Glutamatergic neuron (in vitro differentiated cells): ENCODE data around the gene PROCA1. TPM values are rescaled to one million over a fixed set of nuclear protein-coding genes. Genes with fewer than 3 reads are reported as not detected.

Experiments
- DNase-seq: peaks from one replicate; pipeline ENCODE4 v3.0.0; 2022
- H3K27ac Mint-ChIP-seq: one replicate; pipeline ENCODE4 v1.8.0; 2020; ENCODE audit warnings: mild to moderate bottlenecking, mixed read lengths, inconsistent platforms; ENCODE audit not compliant: unreplicated experiment
- H3K27me3 Mint-ChIP-seq: one replicate; pipeline ENCODE4 v1.8.0; 2020; ENCODE audit warnings: mild to moderate bottlenecking, moderate library complexity, mixed read lengths, inconsistent platforms; ENCODE audit not compliant: unreplicated experiment
- H3K36me3 Mint-ChIP-seq: one replicate; pipeline ENCODE4 v1.8.0; 2020; ENCODE audit warnings: mild to moderate bottlenecking, mixed read lengths, inconsistent platforms; ENCODE audit not compliant: unreplicated experiment
- H3K4me1 Mint-ChIP-seq: one replicate; pipeline ENCODE4 v1.8.0; 2020; ENCODE audit warnings: mild to moderate bottlenecking, low read depth, mixed read lengths, inconsistent platforms; ENCODE audit not compliant: unreplicated experiment
- H3K4me3 Mint-ChIP-seq: one replicate; pipeline ENCODE4 v1.8.0; 2020; ENCODE audit warnings: mild to moderate bottlenecking, mixed read lengths, inconsistent platforms; ENCODE audit not compliant: unreplicated experiment
- H3K9me3 Mint-ChIP-seq: one replicate; pipeline ENCODE4 v1.8.0; 2020; ENCODE audit warnings: mild to moderate bottlenecking, moderate library complexity, mixed read lengths, inconsistent platforms; ENCODE audit not compliant: unreplicated experiment
- CTCF ChIP-seq: fragments of 200-600 bp; sonication (generic); IDR thresholded peaks from one replicate; pipeline ENCODE4 v1.5.0; 2021; ENCODE audit not compliant: partially characterized antibody, unreplicated experiment
- total RNA-seq: library from RNA; stranded (reverse); fragmentation: NEBNext Ultra II Directional; extraction: Animal tissue kit (Norgen Biotek cat#: 25700); gene quantifications from one replicate; pipeline ENCODE4 v1.2.1, GENCODE V29; 2021; ENCODE audit not compliant: unreplicated experiment

The PROCA1 gene
- total RNA-seq, 1 donor from 2014 or later: 36.5 TPM

- TF ChIP-seq CTCF: no peak
- no peak for DNase-seq
Observed at GRCh38 chr17:28714281-28714680, 2.6 kb upstream of the PROCA1 start.

GRCh38 chr17:28712705-28713415 is 1.2 kb upstream of the PROCA1 start:
- peak overlapping the region; percentile 100 for H3K27ac Mint-ChIP-seq
- H3K27me3 Mint-ChIP-seq: peaks cover 16% of the 10 kb centered on the region
- no peak for DNase-seq
- peaks cover 13% of the 10 kb centered on the region for H3K4me1 Mint-ChIP-seq
- H3K4me3 Mint-ChIP-seq: peak overlapping the region; percentile 94
- H3K36me3 Mint-ChIP-seq: peaks cover 4% of the 10 kb centered on the region
- H3K9me3 Mint-ChIP-seq: peaks cover 14% of the 10 kb centered on the region
- TF ChIP-seq CTCF: no peak

More at GRCh38 chr17:28714281-28714680, 2.6 kb upstream of the PROCA1 start:
- H3K36me3 Mint-ChIP-seq: no peaks in the 10 kb centered on the region
- H3K9me3 Mint-ChIP-seq: peaks cover 20% of the 10 kb centered on the region
- H3K4me1 Mint-ChIP-seq: peaks cover 18% of the 10 kb centered on the region
- H3K27me3 Mint-ChIP-seq: peaks cover 20% of the 10 kb centered on the region
- no peak overlapping the region for H3K27ac Mint-ChIP-seq
- H3K4me3 Mint-ChIP-seq: no peak overlapping the region

- peaks cover 21% of the 10 kb centered on the region for H3K27me3 Mint-ChIP-seq
- peaks cover 4% of the 10 kb centered on the region for H3K36me3 Mint-ChIP-seq
Observed at GRCh38 chr17:28712032-28712704, 480 bp upstream of the PROCA1 start.

DNA sequence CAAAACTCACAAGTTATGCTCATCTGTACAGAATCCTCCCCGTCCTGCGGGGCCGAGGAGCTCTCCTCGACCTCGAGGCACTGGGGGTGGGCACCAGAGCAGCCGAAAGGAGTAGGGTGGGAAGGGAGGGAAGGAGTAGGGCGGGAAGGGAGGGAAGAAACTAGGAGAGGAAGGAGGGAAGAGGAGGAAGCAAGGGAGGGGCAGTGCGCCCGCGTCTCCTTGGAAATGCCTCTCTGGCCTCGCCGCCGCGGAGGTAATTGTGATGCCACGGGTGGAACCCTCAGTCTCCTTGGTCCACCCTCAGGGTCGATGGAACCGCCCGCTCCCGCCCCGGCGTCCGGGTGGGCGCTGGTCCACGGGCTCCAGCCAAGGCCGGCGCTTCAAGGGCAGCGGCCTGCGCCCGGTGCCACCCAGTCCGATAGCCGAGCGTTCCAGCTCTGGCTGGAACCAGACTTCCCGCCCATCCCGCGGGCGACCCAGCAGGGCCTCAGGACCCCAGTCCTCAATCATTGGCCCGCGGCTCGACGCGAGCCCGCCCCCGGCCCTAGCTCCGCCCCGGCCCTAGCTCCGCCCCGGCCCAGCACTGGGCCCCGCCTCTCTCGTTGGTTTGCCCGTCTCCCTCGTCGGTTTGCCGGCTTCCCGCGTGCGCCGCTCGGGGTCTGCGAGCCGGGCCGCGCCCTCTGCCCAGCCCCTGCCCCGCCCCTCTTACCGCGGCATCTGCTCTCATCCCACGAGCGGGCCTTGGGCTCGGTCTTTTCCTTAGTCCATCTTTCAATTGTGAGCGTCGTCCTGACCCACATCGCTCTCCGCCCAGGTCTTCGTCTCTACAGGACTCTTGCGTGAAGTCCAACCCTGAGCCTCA is 596 bp downstream of the PROCA1 start:
- Mint-ChIP-seq H3K4me1 (peaks cover 16% of the 10 kb centered on the region), H3K4me3 (peak overlapping the region; percentile 94), H3K9me3 (peaks cover 20% of the 10 kb centered on the region), H3K27ac (peak overlapping the region; percentile 100), H3K36me3 (peaks cover 4% of the 10 kb centered on the region), H3K27me3 (peaks cover 25% of the 10 kb centered on the region)
- DNase-seq: peak; percentile 97
- no peak for TF ChIP-seq CTCF

More at GRCh38 chr17:28712032-28712704, 480 bp upstream of the PROCA1 start:
- Mint-ChIP-seq H3K9me3 (peaks cover 19% of the 10 kb centered on the region), H3K4me1 (peaks cover 18% of the 10 kb centered on the region), H3K4me3 (peak overlapping the region; percentile 94), H3K27ac (peak overlapping the region; percentile 100)
- TF ChIP-seq CTCF: no peak
- peak; percentile 85 for DNase-seq
